Vagina (tissue), 2 donors: Measurements from ENCODE around the gene ASAP2.

Source experiments
- POLR2A ChIP-seq, 2 donors: fragments of 450-650 bp; IDR thresholded peaks; one replicate each; pipeline ENCODE4 v1.6.1; 2017; ENCODE audit warnings: antibody characterized with exemption in 2 of 2, mild to moderate bottlenecking in 2 of 2, moderate library complexity in 2 of 2
- POLR2AphosphoS5 ChIP-seq, 2 donors: sonication (generic); formaldehyde crosslinking; IDR thresholded peaks; one replicate each; pipeline ENCODE4 v1.9.0; 2017; ENCODE audit warnings: antibody characterized with exemption in 2 of 2, mild to moderate bottlenecking in 2 of 2, low read depth in 1 of 2; ENCODE audit not compliant: insufficient read depth in 1 of 2
- TF ChIP-seq, protein P1 (sequence below), 3 experiments: fragments of 450-650 bp in 2 of 3; fragments of 200-600 bp in 1 of 3; sonication (generic) in 1 of 3; IDR thresholded peaks; one replicate each; pipeline ENCODE4 v1.5.1; 2017 to 2019; ENCODE audit warnings: antibody characterized with exemption in 3 of 3, mild to moderate bottlenecking in 2 of 3, moderate library complexity in 2 of 3

DNA sequence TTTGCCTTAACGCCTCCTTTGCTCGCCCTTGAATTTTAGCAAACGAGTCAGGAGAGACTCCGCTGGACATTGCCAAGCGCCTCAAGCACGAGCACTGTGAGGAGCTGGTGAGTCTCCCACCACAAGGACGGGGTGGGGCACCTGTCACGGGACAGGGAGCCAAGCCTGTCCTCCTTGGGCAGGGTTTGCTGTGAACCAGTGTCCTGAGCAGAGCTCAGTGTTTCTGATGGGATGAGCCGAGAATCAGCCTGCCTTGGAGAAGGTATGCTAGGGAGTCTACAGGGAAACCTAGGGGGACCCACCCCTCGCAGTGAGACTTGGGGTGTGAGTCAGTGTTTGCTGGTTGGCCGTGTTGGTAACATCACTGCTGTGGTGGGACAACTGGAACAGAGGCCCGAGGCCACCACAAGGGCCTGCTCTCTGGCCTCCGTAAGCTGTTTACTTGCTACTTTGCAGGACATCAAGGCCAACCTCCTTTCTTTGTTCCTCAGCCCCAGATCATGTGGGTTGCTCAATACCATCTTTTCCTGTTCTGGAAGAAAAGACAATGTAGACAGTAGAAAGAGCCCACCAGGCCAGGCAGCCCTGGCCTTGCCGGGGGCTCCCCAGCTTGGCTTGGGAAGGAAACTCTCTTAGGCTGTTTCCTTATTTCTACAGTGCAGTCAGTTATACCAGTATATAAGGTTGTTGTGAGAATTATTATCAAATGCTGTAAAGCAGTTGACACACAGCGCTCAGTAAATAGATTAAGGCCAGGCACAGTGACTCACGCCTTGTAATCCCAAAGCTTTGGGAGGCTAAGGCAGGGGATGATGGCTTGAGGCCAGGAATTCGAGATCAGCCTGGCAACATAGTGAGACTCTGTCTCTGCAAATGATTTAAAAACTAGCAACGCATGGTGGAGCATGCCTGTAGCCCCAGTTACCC, 174.4 kb downstream of the ASAP2 start:
- TF ChIP-seq, protein P1, sequence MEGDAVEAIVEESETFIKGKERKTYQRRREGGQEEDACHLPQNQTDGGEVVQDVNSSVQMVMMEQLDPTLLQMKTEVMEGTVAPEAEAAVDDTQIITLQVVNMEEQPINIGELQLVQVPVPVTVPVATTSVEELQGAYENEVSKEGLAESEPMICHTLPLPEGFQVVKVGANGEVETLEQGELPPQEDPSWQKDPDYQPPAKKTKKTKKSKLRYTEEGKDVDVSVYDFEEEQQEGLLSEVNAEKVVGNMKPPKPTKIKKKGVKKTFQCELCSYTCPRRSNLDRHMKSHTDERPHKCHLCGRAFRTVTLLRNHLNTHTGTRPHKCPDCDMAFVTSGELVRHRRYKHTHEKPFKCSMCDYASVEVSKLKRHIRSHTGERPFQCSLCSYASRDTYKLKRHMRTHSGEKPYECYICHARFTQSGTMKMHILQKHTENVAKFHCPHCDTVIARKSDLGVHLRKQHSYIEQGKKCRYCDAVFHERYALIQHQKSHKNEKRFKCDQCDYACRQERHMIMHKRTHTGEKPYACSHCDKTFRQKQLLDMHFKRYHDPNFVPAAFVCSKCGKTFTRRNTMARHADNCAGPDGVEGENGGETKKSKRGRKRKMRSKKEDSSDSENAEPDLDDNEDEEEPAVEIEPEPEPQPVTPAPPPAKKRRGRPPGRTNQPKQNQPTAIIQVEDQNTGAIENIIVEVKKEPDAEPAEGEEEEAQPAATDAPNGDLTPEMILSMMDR (IDR thresholded peaks at IDR 0.05), result no peak
- no peak for TF ChIP-seq POLR2A (IDR thresholded peaks at IDR 0.05)
- TF ChIP-seq POLR2AphosphoS5 (IDR thresholded peaks at IDR 0.05; ENCODE audit: insufficient read depth in 1 of 2, low read depth in 1 of 2), result peak; percentile 66 to 70
